DND-41 (cell line): ENCODE data around the gene PCMTD2.
A peak's percentile ranks its signal among the peaks of the same experiment; 100 is the strongest.

Source experiments
- ATAC-seq: fragments of 200-7000 bp; cut with Tn5 transposase; 3 replicates; pipeline ENCODE4 v1.9.1; 2021; ENCODE audit warnings: low read depth; ENCODE audit not compliant: insufficient read depth
- DNase-seq: peaks from one replicate; pipeline ENCODE4 v3.0.0-alpha.2; 2020
- H2AFZ ChIP-seq: 2 replicates; pipeline ENCODE4 v1.6.0; 2012; ENCODE audit warnings: low read depth, low read length
- H3K27ac ChIP-seq: 2 replicates; pipeline ENCODE4 v1.5.1; 2012; ENCODE audit warnings: low read length, inconsistent platforms
- H3K27me3 ChIP-seq: fragments of 200-600 bp; sonication (generic); 2 replicates; pipeline ENCODE4 v1.6.0; 2012; ENCODE audit warnings: low read length, mild to moderate bottlenecking, inconsistent platforms; ENCODE audit not compliant: insufficient read depth, poor library complexity
- H3K36me3 ChIP-seq: 2 replicates; pipeline ENCODE4 v1.5.1; 2012; ENCODE audit warnings: low read length, inconsistent platforms; ENCODE audit not compliant: insufficient read depth
- H3K4me1 ChIP-seq: 2 replicates; pipeline ENCODE4 v1.5.1; 2012; ENCODE audit warnings: mild to moderate bottlenecking, low read length; ENCODE audit not compliant: insufficient read depth
- H3K4me2 ChIP-seq: 2 replicates; pipeline ENCODE4 v1.6.0; 2012; ENCODE audit warnings: mild to moderate bottlenecking, moderate library complexity, low read length, inconsistent platforms; ENCODE audit not compliant: insufficient read depth
- H3K4me3 ChIP-seq, 2 experiments: fragments of 200-600 bp in 1 of 2; shearing (Covaris generic) in 1 of 2; 2 replicates each; pipeline ENCODE4 v1.5.1; 2012 to 2016; ENCODE audit warnings: inconsistent platforms in 2 of 2, low read length in 2 of 2, mild to moderate bottlenecking in 2 of 2, low read depth in 1 of 2, moderate library complexity in 1 of 2
- H3K79me2 ChIP-seq: 2 replicates; pipeline ENCODE4 v1.6.0; 2012; ENCODE audit warnings: low read length, inconsistent platforms; ENCODE audit not compliant: insufficient read depth
- H3K9ac ChIP-seq: 2 replicates; pipeline ENCODE4 v1.6.0; 2012; ENCODE audit warnings: low read depth, mild to moderate bottlenecking, inconsistent platforms, low read length, moderate library complexity
- H3K9me3 ChIP-seq: 2 replicates; pipeline ENCODE4 v1.5.1; 2012; ENCODE audit warnings: low read length, moderate library complexity, mild to moderate bottlenecking, inconsistent platforms; ENCODE audit not compliant: insufficient read depth, severe bottlenecking
- H4K20me1 ChIP-seq: 2 replicates; pipeline ENCODE4 v1.6.0; 2012; ENCODE audit warnings: low read length; ENCODE audit not compliant: insufficient read depth
- CTCF ChIP-seq: IDR thresholded peaks from 2 replicates; pipeline ENCODE4 v1.5.1; 2012; ENCODE audit warnings: borderline replicate concordance, low read length, moderate library complexity, mild to moderate bottlenecking; ENCODE audit not compliant: poor library complexity, severe bottlenecking; ENCODE audit errors: extremely low read depth
- EZH2 ChIP-seq: IDR thresholded peaks from 3 replicates; pipeline ENCODE4 v1.6.1; 2012; ENCODE audit warnings: borderline replicate concordance, low read depth, mild to moderate bottlenecking, moderate library complexity, low read length, inconsistent platforms; ENCODE audit not compliant: severe bottlenecking

PCMTD2 gene

DNA sequence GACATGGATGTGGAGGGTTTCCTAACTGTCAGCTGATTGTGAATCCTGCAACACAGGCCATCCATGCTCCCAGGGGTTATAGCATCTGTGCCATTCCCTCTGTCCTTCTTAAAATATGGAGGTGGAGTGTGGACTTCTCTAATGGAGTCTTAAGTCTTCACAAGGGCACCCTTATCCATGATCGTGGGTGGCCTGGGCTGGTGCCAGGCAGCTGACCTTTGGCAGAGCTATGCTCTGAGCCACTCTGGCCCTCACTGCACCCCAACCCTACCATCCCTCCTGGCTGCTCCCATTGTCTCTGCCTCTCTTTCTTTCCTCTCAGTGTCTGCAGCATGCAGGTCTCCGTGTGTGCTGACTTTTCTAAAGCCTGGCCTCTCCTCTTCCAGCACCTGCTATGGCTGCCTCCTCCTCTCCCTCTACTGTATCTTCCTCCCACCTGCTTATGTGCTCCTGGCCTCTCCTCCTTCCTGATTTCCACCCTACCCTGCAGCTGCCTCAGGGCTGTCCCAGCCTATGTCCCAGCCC lies 11.2 kb upstream of the PCMTD2 start:
- no peak overlapping the region for H3K4me3 ChIP-seq
- H3K27me3 ChIP-seq, result no peaks in the 10 kb centered on the region
- TF ChIP-seq CTCF (no peak), EZH2 (no peak)
- H3K36me3 ChIP-seq, result no peaks in the 10 kb centered on the region
- H3K9me3 ChIP-seq, result no peaks in the 10 kb centered on the region
- no peaks in the 10 kb centered on the region for H3K79me2 ChIP-seq
- H2AFZ ChIP-seq, result no peak overlapping the region
- H3K27ac ChIP-seq, result no peak overlapping the region
- no peak overlapping the region for H3K9ac ChIP-seq
- H3K4me1 ChIP-seq, result no peaks in the 10 kb centered on the region
- no peak for ATAC-seq
- H4K20me1 ChIP-seq, result peaks cover 5% of the 10 kb centered on the region; the same call in 1 of the 2 replicates
- H3K4me2 ChIP-seq, result no peak overlapping the region
- no peak for DNase-seq

GRCh38 chr20:64244870-64245603 lies 10.5 kb upstream of the PCMTD2 start:
- H3K27ac ChIP-seq, result no peak overlapping the region
- peaks cover 5% of the 10 kb centered on the region; the same call in 1 of the 2 replicates for H4K20me1 ChIP-seq
- no peaks in the 10 kb centered on the region for H3K79me2 ChIP-seq
- H3K9ac ChIP-seq, result no peak overlapping the region
- H3K9me3 ChIP-seq, result no peaks in the 10 kb centered on the region
- TF ChIP-seq EZH2, result no peak
- TF ChIP-seq CTCF, result no peak
- no peak overlapping the region for H3K4me2 ChIP-seq
- DNase-seq, result peak; percentile 27
- H3K36me3 ChIP-seq, result no peaks in the 10 kb centered on the region
- H3K4me3 ChIP-seq, result no peak overlapping the region
- no peak overlapping the region for H2AFZ ChIP-seq
- H3K4me1 ChIP-seq, result no peaks in the 10 kb centered on the region
- peaks cover 2% of the 10 kb centered on the region for H3K27me3 ChIP-seq
- peak; percentile 57 for ATAC-seq

GRCh38 chr20:64245746-64246595 lies 9.6 kb upstream of the PCMTD2 start:
- Histone ChIP-seq H4K20me1 (peaks cover 5% of the 10 kb centered on the region; the same call in 1 of the 2 replicates), H3K36me3 (no peaks in the 10 kb centered on the region), H3K4me2 (no peak overlapping the region), H3K79me2 (no peaks in the 10 kb centered on the region), H3K4me1 (no peaks in the 10 kb centered on the region), H2AFZ (no peak overlapping the region), H3K27me3 (peaks cover 3% of the 10 kb centered on the region), H3K27ac (no peak overlapping the region), H3K9ac (no peak overlapping the region), H3K9me3 (no peaks in the 10 kb centered on the region), H3K4me3 (no peak overlapping the region)
- TF ChIP-seq EZH2, result no peak
- TF ChIP-seq CTCF, result no peak
- no peak for DNase-seq
- no peak for ATAC-seq
